ENCODE data around the gene SIRPB2.

- TF ChIP-seq POLR2AphosphoS5 (IDR thresholded peaks at IDR 0.05): no peak
- TF ChIP-seq, protein P1, sequence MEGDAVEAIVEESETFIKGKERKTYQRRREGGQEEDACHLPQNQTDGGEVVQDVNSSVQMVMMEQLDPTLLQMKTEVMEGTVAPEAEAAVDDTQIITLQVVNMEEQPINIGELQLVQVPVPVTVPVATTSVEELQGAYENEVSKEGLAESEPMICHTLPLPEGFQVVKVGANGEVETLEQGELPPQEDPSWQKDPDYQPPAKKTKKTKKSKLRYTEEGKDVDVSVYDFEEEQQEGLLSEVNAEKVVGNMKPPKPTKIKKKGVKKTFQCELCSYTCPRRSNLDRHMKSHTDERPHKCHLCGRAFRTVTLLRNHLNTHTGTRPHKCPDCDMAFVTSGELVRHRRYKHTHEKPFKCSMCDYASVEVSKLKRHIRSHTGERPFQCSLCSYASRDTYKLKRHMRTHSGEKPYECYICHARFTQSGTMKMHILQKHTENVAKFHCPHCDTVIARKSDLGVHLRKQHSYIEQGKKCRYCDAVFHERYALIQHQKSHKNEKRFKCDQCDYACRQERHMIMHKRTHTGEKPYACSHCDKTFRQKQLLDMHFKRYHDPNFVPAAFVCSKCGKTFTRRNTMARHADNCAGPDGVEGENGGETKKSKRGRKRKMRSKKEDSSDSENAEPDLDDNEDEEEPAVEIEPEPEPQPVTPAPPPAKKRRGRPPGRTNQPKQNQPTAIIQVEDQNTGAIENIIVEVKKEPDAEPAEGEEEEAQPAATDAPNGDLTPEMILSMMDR (IDR thresholded peaks at IDR 0.05; ENCODE audit: poor library complexity, severe bottlenecking): no peak
- no peak for TF ChIP-seq RAD21 (conservative IDR thresholded peaks at IDR 0.05)
- no peak for TF ChIP-seq REST (IDR thresholded peaks at IDR 0.05; ENCODE audit: borderline replicate concordance)
- no peak for TF ChIP-seq SMC3 (conservative IDR thresholded peaks at IDR 0.05; ENCODE audit: poor library complexity)
- TF ChIP-seq EZH2 (IDR thresholded peaks at IDR 0.05; ENCODE audit: borderline replicate concordance, insufficient read depth, low read length, poor library complexity, severe bottlenecking): no peak
Measured at GRCh38 chr20:1493536-1493935, 2.3 kb upstream of the SIRPB2 start.
